Fibroblast of peridontal ligament (primary cell): ENCODE measurements around the gene PNLIPRP2.

Experiments
- DNase-seq: peaks from one replicate; pipeline ENCODE4 v3.0.0-alpha.2; 2010; ENCODE audit errors: extremely low read depth

PNLIPRP2 gene

GRCh38 chr10:116612107-116612769 is 8.5 kb upstream of the PNLIPRP2 start:
- DNase-seq: no peak

- no peak for DNase-seq
Observed at GRCh38 chr10:116613471-116613870, 7.3 kb upstream of the PNLIPRP2 start.

GRCh38 chr10:116614796-116615195 is 6.0 kb upstream of the PNLIPRP2 start:
- DNase-seq: no peak

- no peak for DNase-seq
Observed at GRCh38 chr10:116615199-116615776, 5.5 kb upstream of the PNLIPRP2 start.

- no peak for DNase-seq
Observed at GRCh38 chr10:116621476-116621875, 723 bp downstream of the PNLIPRP2 start.

GRCh38 chr10:116621934-116622655 is 1.3 kb downstream of the PNLIPRP2 start:
- no peak for DNase-seq

GRCh38 chr10:116625845-116626244 is 5.1 kb downstream of the PNLIPRP2 start:
- DNase-seq: no peak

GRCh38 chr10:116626815-116627214 is 6.1 kb downstream of the PNLIPRP2 start:
- no peak for DNase-seq

GRCh38 chr10:116627386-116627933 is 6.7 kb downstream of the PNLIPRP2 start:
- no peak for DNase-seq

GRCh38 chr10:116629340-116629739 is 8.6 kb downstream of the PNLIPRP2 start:
- no peak for DNase-seq

- no peak for DNase-seq
Observed at GRCh38 chr10:116630020-116630419, 9.3 kb downstream of the PNLIPRP2 start.

- DNase-seq: no peak
Observed at GRCh38 chr10:116631871-116632295, 11.1 kb downstream of the PNLIPRP2 start.

- no peak for DNase-seq
Observed at GRCh38 chr10:116632596-116633215, 12.0 kb downstream of the PNLIPRP2 start.

- no peak for DNase-seq
Observed at GRCh38 chr10:116633216-116633600, 12.5 kb downstream of the PNLIPRP2 start.

- no peak for DNase-seq
Observed at GRCh38 chr10:116634126-116634975, 13.6 kb downstream of the PNLIPRP2 start.

- no peak for DNase-seq
Observed at GRCh38 chr10:116636385-116636784, 15.6 kb downstream of the PNLIPRP2 start.

GRCh38 chr10:116636976-116637375 is 16.2 kb downstream of the PNLIPRP2 start:
- DNase-seq: no peak

GRCh38 chr10:116637830-116638229 is 17.1 kb downstream of the PNLIPRP2 start:
- DNase-seq: no peak

- no peak for DNase-seq
Observed at GRCh38 chr10:116646502-116646901, 25.7 kb downstream of the PNLIPRP2 start.

- no peak for DNase-seq
Observed at GRCh38 chr10:116648903-116649302, 28.1 kb downstream of the PNLIPRP2 start.

- no peak for DNase-seq
Observed at GRCh38 chr10:116653885-116654284, 33.1 kb downstream of the PNLIPRP2 start.
